Neural cell (in vitro differentiated cells): ENCODE measurements around the gene LYPD6B. TPM values are rescaled to one million over a fixed set of nuclear protein-coding genes. Genes with fewer than 3 reads are reported as not detected.

Experiments
- H2AFZ ChIP-seq: fragments of 200-600, 300-800 bp; sonication (generic), shearing (Covaris generic); 2 replicates; pipeline ENCODE4 v1.6.0; 2014; ENCODE audit warnings: low read depth, mild to moderate bottlenecking, antibody characterized with exemption, low read length, moderate library complexity
- H3F3A ChIP-seq: fragments of 200-600 bp; shearing (Covaris generic); 2 replicates; pipeline ENCODE4 v1.6.1; 2016; ENCODE audit warnings: mild to moderate bottlenecking, moderate library complexity, mixed read lengths, antibody characterized with exemption, low read length; ENCODE audit not compliant: insufficient read depth, poor library complexity, severe bottlenecking
- H3K27ac ChIP-seq: fragments of 200-600, 300-800 bp; sonication (generic), shearing (Covaris generic); 2 replicates; pipeline ENCODE4 v1.5.1; 2014; ENCODE audit warnings: mild to moderate bottlenecking, low read length, moderate library complexity
- H3K27me3 ChIP-seq: fragments of 300-800, 200-600 bp; sonication (generic), shearing (Covaris generic); 2 replicates; pipeline ENCODE4 v1.6.0; 2014; ENCODE audit warnings: mild to moderate bottlenecking, low read depth, low read length, moderate library complexity; ENCODE audit not compliant: insufficient read depth
- H3K36me3 ChIP-seq: fragments of 300-800, 200-600 bp; sonication (generic), shearing (Covaris generic); 2 replicates; pipeline ENCODE4 v1.5.1; 2014; ENCODE audit warnings: mild to moderate bottlenecking, antibody characterized with exemption, low read length, moderate library complexity; ENCODE audit not compliant: insufficient read depth
- H3K4me2 ChIP-seq: fragments of 300-800, 200-600 bp; sonication (generic), shearing (Covaris generic); 2 replicates; pipeline ENCODE4 v1.6.0; 2014; ENCODE audit warnings: mild to moderate bottlenecking, low read length
- H3K4me3 ChIP-seq: fragments of 300-800, 200-600 bp; sonication (generic), shearing (Covaris generic); 2 replicates; pipeline ENCODE4 v1.5.1; 2014; ENCODE audit warnings: mild to moderate bottlenecking, low read length, moderate library complexity
- H3K79me2 ChIP-seq: fragments of 200-600 bp; shearing (Covaris generic); replicated peaks from 2 replicates; pipeline ENCODE4 v1.6.0; 2014; ENCODE audit warnings: mild to moderate bottlenecking, low read length, moderate library complexity; ENCODE audit not compliant: insufficient read depth
- H3K9ac ChIP-seq: fragments of 300-800, 200-600 bp; sonication (generic), shearing (Covaris generic); 2 replicates; pipeline ENCODE4 v1.6.1; 2016; ENCODE audit warnings: mild to moderate bottlenecking, low read length, mixed read lengths
- H3K9me2 ChIP-seq: fragments of 200-600 bp; shearing (Covaris generic); 2 replicates; pipeline ENCODE4 v1.6.1; 2016; ENCODE audit warnings: mild to moderate bottlenecking, low read length, mixed read lengths; ENCODE audit not compliant: insufficient read depth
- H3K9me3 ChIP-seq: fragments of 200-600, 300-800 bp; sonication (generic), shearing (Covaris generic); 2 replicates; pipeline ENCODE4 v1.6.1; 2016; ENCODE audit warnings: mild to moderate bottlenecking, mixed run types, low read length, moderate library complexity, mixed read lengths
- H4K20me1 ChIP-seq: fragments of 200-600 bp; shearing (Covaris generic); 2 replicates; pipeline ENCODE4 v1.6.1; 2016; ENCODE audit warnings: mild to moderate bottlenecking, mixed run types; ENCODE audit not compliant: insufficient read depth
- EP300 ChIP-seq: fragments of 450-650 bp; conservative IDR thresholded peaks from 2 replicates; pipeline ENCODE4 v1.6.1; 2014; ENCODE audit warnings: antibody characterized with exemption, mild to moderate bottlenecking, moderate library complexity; ENCODE audit not compliant: poor library complexity, severe bottlenecking
- EZH2 ChIP-seq: fragments of 200-600, 300-800 bp; shearing (Covaris generic), sonication (generic); IDR thresholded peaks from 2 replicates; pipeline ENCODE4 v1.6.1; 2014; ENCODE audit warnings: antibody characterized with exemption, low read length, borderline replicate concordance, mild to moderate bottlenecking; ENCODE audit not compliant: insufficient read depth, poor library complexity, severe bottlenecking
- MXI1 ChIP-seq: fragments of 450-650 bp; conservative IDR thresholded peaks from 2 replicates; pipeline ENCODE4 v1.6.1; 2014; ENCODE audit warnings: antibody characterized with exemption, mild to moderate bottlenecking; ENCODE audit not compliant: poor library complexity, severe bottlenecking
- POLR2AphosphoS5 ChIP-seq: IDR thresholded peaks from 2 replicates; pipeline ENCODE4 v1.6.1; 2012
- RAD21 ChIP-seq: fragments of 450-650 bp; conservative IDR thresholded peaks from 2 replicates; pipeline ENCODE4 v1.6.1; 2014; ENCODE audit warnings: antibody characterized with exemption, mild to moderate bottlenecking, moderate library complexity
- SMC3 ChIP-seq: fragments of 450-650 bp; conservative IDR thresholded peaks from 2 replicates; pipeline ENCODE4 v1.6.1; 2014; ENCODE audit warnings: antibody characterized with exemption, mild to moderate bottlenecking, moderate library complexity; ENCODE audit not compliant: poor library complexity
- TAF1 ChIP-seq: IDR thresholded peaks from 2 replicates; pipeline ENCODE4 v1.6.1; 2012; ENCODE audit warnings: low read depth
- polyA plus RNA-seq: library from polyadenylated mRNA; depleted of rRNA; stranded (reverse); fragments of >200 nt; gene quantifications from 2 replicates; pipeline ENCODE4 v1.2.3, GENCODE V29; 2014
- TF ChIP-seq, protein P1 (sequence below): fragments of 450-650 bp; IDR thresholded peaks from 2 replicates; pipeline ENCODE4 v1.5.1; 2014; ENCODE audit warnings: antibody characterized with exemption, mild to moderate bottlenecking, moderate library complexity; ENCODE audit not compliant: poor library complexity, severe bottlenecking
- TF ChIP-seq, protein P2 (sequence below): IDR thresholded peaks from 2 replicates; pipeline ENCODE4 v1.6.1; 2012; ENCODE audit warnings: borderline replicate concordance

Gene LYPD6B
- polyA plus RNA-seq, 1 donor from 2014 or later: 0.68 TPM

DNA sequence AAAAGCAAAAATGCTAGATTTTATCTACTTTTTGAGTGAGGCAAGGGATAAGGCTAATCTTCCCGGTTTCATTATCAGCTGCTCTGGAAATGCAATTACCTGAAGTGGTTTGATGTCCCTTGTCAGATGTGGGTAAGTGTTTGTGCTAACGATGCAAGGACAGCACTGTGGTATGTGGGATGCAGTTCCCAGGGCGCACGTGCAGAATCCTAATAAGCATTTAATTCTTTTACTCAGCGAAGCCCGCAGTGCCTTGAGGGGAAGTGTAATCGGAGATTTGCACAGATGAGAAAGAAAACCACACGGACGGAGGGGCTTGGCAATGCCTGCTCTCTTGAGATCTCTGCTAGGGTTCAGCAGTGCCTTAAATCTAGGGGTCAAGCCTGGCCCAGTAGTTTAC is 183.4 kb downstream of the LYPD6B start:
- Histone ChIP-seq H3K4me2 (no peak overlapping the region), H2AFZ (no peak overlapping the region), H3K9me3 (no peaks in the 10 kb centered on the region), H3K9ac (no peak overlapping the region), H3K36me3 (no peaks in the 10 kb centered on the region), H3K9me2 (no peaks in the 10 kb centered on the region), H4K20me1 (no peaks in the 10 kb centered on the region), H3K27ac (no peak overlapping the region), H3K4me3 (no peak overlapping the region), H3K27me3 (no peaks in the 10 kb centered on the region), H3K79me2 (no peaks in the 10 kb centered on the region), H3F3A (no peaks in the 10 kb centered on the region)
- no peak for TF ChIP-seq SMC3
- TF ChIP-seq, protein P1, sequence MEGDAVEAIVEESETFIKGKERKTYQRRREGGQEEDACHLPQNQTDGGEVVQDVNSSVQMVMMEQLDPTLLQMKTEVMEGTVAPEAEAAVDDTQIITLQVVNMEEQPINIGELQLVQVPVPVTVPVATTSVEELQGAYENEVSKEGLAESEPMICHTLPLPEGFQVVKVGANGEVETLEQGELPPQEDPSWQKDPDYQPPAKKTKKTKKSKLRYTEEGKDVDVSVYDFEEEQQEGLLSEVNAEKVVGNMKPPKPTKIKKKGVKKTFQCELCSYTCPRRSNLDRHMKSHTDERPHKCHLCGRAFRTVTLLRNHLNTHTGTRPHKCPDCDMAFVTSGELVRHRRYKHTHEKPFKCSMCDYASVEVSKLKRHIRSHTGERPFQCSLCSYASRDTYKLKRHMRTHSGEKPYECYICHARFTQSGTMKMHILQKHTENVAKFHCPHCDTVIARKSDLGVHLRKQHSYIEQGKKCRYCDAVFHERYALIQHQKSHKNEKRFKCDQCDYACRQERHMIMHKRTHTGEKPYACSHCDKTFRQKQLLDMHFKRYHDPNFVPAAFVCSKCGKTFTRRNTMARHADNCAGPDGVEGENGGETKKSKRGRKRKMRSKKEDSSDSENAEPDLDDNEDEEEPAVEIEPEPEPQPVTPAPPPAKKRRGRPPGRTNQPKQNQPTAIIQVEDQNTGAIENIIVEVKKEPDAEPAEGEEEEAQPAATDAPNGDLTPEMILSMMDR: no peak
- TF ChIP-seq EP300: no peak
- no peak for TF ChIP-seq POLR2AphosphoS5
- no peak for TF ChIP-seq TAF1
- TF ChIP-seq, protein P2, sequence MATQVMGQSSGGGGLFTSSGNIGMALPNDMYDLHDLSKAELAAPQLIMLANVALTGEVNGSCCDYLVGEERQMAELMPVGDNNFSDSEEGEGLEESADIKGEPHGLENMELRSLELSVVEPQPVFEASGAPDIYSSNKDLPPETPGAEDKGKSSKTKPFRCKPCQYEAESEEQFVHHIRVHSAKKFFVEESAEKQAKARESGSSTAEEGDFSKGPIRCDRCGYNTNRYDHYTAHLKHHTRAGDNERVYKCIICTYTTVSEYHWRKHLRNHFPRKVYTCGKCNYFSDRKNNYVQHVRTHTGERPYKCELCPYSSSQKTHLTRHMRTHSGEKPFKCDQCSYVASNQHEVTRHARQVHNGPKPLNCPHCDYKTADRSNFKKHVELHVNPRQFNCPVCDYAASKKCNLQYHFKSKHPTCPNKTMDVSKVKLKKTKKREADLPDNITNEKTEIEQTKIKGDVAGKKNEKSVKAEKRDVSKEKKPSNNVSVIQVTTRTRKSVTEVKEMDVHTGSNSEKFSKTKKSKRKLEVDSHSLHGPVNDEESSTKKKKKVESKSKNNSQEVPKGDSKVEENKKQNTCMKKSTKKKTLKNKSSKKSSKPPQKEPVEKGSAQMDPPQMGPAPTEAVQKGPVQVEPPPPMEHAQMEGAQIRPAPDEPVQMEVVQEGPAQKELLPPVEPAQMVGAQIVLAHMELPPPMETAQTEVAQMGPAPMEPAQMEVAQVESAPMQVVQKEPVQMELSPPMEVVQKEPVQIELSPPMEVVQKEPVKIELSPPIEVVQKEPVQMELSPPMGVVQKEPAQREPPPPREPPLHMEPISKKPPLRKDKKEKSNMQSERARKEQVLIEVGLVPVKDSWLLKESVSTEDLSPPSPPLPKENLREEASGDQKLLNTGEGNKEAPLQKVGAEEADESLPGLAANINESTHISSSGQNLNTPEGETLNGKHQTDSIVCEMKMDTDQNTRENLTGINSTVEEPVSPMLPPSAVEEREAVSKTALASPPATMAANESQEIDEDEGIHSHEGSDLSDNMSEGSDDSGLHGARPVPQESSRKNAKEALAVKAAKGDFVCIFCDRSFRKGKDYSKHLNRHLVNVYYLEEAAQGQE: no peak
- TF ChIP-seq RAD21: no peak
- TF ChIP-seq EZH2: no peak
- TF ChIP-seq MXI1: no peak

DNA sequence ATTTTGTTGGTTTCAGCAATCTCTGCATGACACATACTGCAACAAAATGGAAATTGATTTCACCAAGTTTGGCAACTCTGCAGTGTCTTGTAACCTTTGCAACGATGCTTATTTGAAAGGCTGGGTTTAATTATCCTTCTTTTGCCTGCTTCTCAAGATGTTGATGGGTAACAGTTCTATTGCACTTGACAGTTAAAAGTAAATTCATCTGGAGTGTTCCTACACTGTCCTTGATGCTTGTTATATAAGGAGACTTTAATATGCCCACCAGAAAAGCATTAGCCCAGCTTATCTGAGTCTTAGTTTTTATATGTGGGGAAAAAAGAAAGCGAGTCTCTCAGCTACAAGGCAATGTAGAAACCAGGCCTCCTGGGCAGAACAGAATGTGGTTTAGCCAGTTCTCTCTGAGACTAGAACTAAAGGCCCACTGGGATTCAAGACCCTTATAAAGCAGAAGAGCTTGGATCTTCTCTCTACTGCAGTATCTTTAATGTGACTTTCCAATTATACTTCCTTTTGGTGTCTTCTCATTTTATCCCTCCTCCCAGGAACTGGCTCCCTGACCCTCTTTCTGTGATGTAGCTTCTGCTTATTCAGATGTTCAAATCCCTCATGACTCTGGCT is 185.1 kb downstream of the LYPD6B start:
- Histone ChIP-seq H3K36me3 (no peaks in the 10 kb centered on the region), H3K4me2 (no peak overlapping the region), H4K20me1 (no peaks in the 10 kb centered on the region), H3F3A (no peaks in the 10 kb centered on the region), H3K27ac (no peak overlapping the region), H2AFZ (no peak overlapping the region), H3K9me3 (no peaks in the 10 kb centered on the region), H3K9ac (no peak overlapping the region), H3K79me2 (no peaks in the 10 kb centered on the region), H3K4me3 (no peak overlapping the region), H3K9me2 (no peaks in the 10 kb centered on the region), H3K27me3 (no peaks in the 10 kb centered on the region)
- TF ChIP-seq SMC3: no peak
- no peak for TF ChIP-seq POLR2AphosphoS5
- TF ChIP-seq EZH2: no peak

DNA sequence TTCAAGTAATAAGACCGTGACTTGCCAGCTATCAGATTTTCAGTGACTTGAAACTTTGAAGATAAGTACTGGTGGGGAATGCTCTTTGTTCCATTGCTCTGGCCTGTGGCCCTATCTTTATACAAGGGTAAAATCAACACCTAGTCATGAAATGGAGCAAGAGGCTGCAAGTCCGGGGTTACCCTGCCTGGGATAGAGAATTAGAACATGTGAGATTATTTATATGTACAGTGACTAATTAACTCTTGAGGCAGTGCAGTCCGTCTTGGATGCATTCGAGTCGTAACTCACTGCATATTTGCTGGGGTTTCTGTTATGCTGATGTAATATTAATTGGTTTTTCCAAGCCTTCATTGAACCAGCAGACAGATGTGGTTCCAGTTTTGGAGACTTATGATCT is 186.0 kb downstream of the LYPD6B start:
- H2AFZ ChIP-seq: no peak overlapping the region
- TF ChIP-seq TAF1 (no peak), SMC3 (no peak), MXI1 (no peak), RAD21 (no peak), EZH2 (no peak), POLR2AphosphoS5 (no peak), EP300 (no peak)
- TF ChIP-seq, protein P2: no peak
- TF ChIP-seq, protein P1: no peak
- no peak overlapping the region for H3K4me3 ChIP-seq
- H3K4me2 ChIP-seq: no peak overlapping the region
- H4K20me1 ChIP-seq: no peaks in the 10 kb centered on the region
- H3K27me3 ChIP-seq: no peaks in the 10 kb centered on the region
- no peaks in the 10 kb centered on the region for H3K9me2 ChIP-seq
- H3K27ac ChIP-seq: no peak overlapping the region
- no peaks in the 10 kb centered on the region for H3K36me3 ChIP-seq
- no peaks in the 10 kb centered on the region for H3K9me3 ChIP-seq
- H3K79me2 ChIP-seq: no peaks in the 10 kb centered on the region
- no peak overlapping the region for H3K9ac ChIP-seq
- no peaks in the 10 kb centered on the region for H3F3A ChIP-seq
